GM21529 (cell line): ENCODE measurements around the gene BCAN.
A peak's percentile ranks its signal among the peaks of the same experiment; 100 is the strongest.
"Not testable (repeated sequence)": the region's sequence is repeated elsewhere in the genome, so short reads cannot be mapped to it uniquely, and the experiment has no call there.

ENCODE experiments used
- ATAC-seq: cut with Tn5 transposase; IDR thresholded peaks from one replicate; pipeline ENCODE4 v1.9.1; 2021; ENCODE audit not compliant: unreplicated experiment

The BCAN gene, protein sequence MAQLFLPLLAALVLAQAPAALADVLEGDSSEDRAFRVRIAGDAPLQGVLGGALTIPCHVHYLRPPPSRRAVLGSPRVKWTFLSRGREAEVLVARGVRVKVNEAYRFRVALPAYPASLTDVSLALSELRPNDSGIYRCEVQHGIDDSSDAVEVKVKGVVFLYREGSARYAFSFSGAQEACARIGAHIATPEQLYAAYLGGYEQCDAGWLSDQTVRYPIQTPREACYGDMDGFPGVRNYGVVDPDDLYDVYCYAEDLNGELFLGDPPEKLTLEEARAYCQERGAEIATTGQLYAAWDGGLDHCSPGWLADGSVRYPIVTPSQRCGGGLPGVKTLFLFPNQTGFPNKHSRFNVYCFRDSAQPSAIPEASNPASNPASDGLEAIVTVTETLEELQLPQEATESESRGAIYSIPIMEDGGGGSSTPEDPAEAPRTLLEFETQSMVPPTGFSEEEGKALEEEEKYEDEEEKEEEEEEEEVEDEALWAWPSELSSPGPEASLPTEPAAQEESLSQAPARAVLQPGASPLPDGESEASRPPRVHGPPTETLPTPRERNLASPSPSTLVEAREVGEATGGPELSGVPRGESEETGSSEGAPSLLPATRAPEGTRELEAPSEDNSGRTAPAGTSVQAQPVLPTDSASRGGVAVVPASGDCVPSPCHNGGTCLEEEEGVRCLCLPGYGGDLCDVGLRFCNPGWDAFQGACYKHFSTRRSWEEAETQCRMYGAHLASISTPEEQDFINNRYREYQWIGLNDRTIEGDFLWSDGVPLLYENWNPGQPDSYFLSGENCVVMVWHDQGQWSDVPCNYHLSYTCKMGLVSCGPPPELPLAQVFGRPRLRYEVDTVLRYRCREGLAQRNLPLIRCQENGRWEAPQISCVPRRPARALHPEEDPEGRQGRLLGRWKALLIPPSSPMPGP

DNA sequence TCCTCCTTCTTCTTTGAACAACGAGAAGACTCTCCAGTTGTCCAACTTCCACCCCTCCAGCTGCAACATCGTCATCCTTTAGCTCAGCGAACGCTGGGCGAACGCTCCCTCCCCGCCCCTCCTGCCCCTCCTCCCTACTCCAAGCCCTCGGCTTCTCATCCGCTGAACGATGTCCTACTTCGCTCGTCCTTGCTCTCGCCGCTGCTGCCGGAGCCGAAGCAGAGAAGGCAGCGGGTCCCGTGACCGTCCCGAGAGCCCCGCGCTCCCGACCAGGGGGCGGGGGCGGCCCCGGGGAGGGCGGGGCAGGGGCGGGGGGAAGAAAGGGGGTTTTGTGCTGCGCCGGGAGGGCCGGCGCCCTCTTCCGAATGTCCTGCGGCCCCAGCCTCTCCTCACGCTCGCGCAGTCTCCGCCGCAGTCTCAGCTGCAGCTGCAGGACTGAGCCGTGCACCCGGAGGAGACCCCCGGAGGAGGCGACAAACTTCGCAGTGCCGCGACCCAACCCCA, at the start of gene BCAN:
TSS of gene BCAN (plus strand) at position 357 of the 504 bp plus-strand sequence. CDS start 3,938 bp downstream, outside the sequence.
- ATAC-seq: no peak

DNA sequence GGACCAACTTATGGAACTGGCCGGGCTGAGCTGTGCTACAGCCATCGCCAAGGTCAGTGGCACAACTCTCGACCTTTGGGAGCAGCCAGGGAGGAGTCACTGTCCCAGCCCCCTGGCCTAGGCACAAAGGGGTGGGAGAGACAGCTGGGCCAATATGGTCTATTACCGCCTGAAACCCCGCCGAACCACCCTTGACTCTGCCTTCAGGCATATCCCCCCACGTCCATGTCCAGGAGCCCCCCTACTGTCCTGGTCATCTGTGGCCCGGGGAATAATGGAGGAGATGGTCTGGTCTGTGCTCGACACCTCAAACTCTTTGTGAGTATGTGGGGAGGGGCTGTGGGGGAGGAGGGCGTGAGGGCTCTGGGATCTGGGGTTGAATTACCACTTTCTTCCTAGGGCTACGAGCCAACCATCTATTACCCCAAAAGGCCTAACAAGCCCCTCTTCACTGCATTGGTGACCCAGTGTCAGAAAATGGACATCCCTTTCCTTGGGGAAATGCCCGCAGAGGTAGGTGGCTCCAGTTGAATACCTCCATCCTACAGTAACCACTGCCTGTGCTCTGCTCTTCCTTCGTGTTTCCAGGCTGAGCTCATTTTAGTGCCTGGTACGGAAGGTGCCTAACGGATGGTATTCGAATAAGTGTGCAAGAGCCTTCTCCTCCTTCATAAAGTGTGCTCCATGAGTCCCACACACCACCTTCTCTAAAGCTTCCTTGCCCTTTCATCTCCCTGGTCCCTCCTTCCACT, 49.6 kb upstream of the BCAN start:
- ATAC-seq: no peak

DNA sequence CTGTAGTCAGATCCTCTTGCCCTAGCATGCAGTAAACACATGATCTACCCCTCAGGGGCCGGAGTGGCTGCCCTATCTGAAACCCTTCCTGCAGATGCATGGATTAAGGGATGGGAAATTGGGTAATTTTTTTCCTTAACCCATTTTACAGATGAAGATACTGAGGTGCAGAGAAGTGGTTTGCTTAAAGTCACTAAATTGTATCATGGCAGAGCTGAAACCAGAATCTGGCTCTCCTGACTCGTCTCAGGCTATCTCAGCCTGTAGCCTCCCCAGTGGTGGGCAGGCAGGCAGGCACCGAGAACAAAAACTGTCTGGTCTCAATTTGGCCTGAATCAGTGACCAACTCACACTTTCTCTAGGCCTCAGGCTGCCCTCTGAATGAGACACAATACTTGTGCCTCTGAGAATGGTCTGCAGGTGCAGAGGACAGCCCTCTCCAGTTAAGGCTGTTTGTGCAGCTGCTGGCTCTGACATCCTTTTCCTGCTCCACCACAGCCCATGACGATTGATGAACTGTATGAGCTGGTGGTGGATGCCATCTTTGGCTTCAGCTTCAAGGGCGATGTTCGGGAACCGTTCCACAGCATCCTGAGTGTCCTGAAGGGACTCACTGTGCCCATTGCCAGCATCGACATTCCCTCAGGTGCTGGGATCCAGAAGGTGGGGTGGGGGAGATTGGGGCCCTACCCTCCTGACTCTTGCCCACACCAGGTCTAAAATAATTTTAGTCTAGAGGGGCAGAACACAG, 48.8 kb upstream of the BCAN start:
- ATAC-seq: no peak

DNA sequence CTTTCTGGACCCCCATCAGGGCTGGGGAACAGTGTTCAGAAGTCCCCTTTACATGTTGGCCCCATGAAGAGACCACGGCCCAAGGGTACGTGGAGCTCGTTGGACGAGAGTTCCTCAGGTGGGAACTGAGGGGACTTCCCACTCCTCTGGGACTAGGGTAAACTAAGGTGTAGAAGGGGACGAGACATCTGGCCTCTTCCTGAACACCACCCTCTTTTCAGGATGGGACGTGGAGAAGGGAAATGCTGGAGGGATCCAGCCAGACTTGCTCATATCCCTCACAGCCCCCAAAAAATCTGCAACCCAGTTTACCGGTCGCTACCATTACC, 48.3 kb upstream of the BCAN start:
- no peak for ATAC-seq

DNA sequence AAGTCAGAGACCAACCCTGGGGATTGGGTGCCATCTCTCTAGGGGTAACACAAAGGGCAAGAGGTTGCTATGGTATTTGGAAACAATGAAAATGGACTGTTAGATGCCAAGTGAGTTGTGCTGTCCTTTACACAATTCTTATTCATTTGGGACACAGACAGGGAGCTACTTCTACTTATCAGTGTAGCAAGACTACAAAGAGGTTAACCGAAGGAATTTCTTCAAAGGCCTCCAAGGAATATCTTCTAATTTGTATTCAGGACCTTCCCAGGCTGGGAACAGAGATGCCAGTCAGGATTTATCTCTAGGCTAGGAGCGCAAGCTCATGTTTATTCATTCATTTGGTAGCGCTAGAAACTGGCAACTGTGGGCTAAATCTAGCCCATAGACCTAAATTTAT, 47.7 kb upstream of the BCAN start:
- ATAC-seq: no peak

DNA sequence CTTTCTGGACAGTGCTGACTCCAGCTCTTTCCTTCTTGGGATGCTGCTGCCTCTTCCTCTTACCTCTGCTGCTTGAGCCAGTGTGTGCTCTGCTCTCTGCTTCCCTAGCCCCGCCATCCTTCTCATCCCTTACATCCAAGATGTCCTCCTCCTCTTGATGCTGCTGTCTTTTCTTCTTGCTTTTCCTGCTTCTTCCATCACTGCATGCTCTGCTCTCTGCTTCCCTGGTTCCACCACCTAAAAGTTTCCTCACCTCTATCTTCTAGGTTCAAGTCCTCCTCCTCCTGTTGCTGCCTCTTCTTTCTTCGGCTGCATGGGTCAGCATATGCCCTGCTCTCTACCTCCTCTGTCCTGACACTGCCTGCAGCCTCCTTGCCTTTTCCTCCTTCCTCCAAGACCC, 46.9 kb upstream of the BCAN start:
- ATAC-seq: no peak

DNA sequence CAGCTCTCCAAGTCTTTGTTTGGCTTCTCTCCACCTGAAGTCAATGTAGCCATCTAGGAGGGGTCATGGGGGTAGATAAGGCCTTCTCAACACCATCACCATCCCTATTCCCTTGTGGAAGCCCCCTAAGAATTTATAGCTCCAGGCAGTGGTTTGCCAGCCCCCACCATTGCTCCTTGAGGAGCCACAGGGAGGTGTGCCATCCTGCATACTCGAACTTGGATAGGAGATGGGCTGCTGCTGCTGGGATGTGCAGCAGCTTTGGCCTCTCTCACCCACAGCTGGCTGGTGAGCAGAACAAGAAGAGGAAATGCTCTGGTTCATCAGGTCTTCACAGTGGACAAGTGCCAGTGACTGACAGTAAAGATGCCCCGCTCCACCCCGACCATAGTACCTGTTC, 45.5 kb upstream of the BCAN start:
- ATAC-seq: no peak

DNA sequence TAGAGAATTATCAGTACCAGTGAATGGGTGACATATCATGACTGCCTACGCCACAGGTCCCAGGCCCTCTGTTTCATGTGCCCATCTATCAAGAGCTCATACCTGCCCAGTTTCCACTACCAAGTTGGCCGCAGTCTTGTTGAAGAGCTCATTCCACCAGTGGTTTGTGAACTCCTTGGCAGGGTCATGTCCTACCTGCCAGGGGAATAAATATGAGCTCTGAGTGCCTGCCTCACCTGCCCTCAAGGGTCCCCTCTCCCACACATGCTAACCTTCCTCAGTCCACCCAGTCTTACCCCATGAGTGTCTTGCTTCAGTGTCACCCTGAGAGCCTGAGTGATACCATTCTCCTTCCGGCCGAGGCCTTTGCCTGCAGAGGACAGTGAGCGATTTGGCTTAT, 43.8 kb upstream of the BCAN start:
- no peak for ATAC-seq

DNA sequence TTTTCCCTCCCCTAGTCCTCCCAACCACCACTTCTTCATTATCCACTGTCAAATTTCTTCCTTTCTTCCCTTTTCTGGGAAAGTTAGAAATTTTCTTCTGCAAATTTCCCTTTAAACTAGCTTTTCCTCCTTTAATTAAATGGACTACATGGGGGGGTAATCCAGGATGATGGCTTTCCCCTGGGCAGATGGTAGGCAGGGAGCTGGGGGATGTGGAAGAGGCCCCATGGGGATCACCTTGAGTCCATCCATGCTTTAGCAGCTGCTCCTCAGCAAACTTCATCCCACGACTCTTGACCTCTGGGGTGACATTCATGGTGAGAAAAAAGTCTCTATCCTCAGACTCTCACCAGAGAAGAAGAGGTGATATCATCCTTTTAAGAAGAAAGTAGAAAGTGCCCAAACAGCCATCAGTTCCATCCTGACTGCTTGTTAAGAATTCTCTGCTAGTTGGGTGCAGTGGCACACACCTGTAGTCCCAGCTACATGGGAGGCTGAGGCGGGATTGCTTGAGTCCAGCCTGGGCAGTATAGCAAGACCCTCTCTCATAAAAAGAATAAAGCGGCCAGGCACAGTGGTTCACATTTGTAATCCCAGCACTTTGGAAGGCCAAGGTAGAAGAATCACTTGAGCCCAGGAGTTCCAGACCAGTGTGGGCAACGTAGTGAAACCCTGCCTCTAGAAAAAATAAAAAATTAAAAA, 43.0 kb upstream of the BCAN start:
- no peak for ATAC-seq

DNA sequence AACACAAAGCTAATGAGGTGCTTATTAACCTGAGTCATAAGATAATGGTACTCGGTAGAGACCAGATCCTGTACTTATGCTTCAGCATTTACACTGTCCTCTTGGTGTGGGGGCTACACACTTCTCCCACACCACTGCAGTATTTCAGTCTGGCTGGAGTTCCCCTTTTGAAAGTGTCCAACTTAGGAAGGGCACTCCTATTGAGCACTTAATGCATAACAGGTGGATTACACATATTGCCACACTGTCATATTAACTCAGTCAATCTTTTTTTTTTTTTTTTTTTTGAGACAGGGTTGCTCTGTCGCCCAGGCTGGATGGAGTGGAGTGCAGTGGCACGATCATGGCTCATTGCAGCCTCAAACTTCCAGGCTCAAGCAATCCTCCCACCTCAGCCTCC, 42.1 kb upstream of the BCAN start:
- ATAC-seq: no peak

DNA sequence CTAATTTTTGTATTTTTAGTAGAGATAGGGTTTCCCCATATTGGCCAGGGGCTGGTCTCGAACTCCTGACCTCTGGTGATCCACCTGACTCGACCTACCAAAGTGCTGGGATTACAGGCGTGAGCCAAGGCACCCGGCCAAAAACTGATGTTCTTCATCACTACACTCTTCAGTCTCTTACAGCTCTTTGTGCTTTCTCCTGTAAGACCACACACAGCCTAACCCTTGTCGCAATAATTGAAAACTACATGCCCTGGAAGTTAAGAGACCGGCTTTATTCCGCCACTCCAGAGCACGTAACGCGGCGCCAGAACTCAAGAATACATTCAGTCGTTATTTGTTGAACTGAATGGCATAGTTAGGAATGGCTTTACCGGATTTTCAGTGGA, 41.2 kb upstream of the BCAN start:
- no peak for ATAC-seq

DNA sequence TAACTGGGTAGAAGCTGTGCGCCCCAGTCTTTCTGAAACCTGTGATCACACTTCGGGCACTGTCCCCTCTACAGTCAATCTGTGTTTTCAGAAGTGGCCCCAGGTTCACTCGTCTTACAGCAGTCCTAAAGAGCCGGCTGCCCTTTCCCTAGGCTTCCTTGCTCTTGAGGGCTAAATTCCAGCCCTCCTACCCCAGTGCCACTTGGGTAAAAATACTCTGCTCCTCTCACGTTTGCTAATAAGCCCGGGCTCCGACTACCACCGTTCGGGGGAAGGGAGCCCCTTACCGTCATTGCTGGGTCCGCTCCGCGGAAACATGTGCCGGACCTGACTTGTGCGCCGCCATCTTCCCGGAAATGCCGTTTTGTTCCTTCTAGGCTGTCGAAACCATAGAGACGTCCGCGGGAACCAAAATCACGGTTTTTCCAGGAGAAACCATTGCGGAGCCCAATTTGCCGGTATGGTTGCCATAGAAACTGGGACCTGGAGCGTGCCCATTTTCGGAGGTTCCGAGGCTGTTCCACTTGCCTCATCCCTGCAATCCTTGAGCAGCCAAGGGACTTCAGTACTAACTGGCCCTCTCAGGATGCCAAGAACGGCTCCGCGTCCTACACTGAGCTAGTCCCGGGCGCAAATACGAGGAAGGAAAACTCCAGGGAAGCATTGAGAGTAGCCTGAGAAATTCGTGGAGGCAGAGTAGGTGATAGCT, 40.6 kb upstream of the BCAN start, which contains the start of gene GPATCH4:
TSS of gene GPATCH4 (minus strand) at position 358 of the 709 bp plus-strand sequence.
- ATAC-seq: peak; percentile 74

DNA sequence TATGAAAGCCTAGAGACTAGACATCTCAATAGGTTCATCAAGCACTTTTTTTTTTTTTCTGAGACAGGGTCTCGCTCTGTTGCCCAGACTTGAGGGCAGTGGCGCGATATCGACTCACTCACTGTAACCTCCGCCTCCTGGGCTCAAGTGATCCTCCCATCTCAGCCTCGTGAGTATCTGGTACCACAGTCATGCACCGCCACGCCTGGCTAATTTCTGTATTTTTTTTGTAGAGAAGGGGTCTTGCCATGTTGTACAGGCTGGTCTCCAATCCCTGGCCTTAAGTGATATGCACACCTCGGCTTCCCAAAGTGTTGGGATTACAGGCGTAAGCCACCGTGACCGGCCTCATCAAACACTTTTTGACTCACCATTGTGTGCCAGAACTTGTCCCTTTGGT, 40.0 kb upstream of the BCAN start:
- ATAC-seq: no peak

DNA sequence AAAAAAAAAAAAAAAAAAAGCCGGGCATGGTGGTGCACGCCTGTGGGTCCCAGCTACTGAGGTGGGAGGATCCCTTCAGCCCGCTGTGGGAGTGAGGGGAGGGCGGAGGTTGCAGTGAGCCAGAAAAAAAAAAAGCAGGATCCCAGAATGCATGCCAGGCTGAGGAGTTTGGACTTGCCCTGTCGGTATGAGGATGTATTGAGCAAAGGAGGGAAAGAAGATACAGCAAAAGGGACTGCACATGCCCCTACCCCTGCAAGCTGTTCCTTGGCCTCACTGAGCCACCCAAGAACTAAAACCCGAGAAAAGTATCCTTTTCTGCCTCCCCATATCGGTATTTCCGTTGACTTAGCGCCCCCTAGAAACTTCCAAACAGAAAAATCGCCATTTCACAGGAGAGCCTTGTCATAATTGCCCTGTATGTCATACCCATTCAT, 39.3 kb upstream of the BCAN start:
- ATAC-seq: no peak

DNA sequence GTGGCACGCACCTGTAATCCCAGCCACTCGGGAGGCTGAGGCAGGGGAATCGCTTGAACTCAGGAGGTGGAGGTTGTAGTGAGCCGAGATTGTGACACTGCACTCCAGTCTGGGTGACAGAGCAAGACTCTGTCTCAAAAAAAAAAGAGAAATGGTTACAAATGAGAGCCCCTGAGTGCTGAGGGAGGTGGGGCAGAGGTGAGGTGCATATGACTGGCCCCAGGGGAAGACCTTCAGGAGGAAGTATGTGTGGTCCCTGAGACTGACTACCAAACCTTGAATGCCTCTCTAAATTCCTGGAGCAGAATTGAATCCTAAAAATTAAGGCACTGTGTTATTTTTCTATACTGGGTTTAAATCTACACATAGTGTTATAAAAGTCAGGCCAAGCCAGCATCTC, 34.6 kb upstream of the BCAN start:
- not testable (repeated sequence) for ATAC-seq

DNA sequence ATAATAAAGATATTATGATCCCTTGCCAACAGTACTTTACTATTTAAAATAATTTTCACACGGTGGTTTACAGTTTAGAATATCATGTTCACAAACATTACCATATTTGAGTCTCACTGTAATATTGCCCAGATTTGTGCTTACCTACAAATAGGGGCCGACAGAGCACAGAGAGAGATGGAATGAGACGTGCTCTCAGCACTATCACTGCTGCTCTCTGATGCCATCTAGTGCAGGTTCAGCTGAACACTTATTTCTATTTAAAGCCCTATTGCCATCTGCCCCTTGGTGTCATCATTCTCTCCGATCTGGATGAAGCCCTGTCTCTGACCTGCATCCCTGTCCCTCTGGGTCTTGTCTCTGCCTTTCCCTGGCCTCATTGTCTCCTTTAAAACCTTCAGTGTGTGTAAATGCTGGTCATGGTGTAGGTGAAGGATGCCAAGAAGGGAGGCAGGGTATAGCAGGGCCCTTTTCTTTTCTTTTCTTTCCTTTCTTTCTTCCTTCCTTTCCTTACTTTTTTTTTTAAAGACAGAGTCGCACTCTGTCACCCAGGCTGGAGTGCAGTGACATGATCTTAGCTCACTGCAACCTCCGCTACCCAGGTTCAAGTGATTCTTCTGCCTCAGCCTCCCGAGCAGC, 33.8 kb upstream of the BCAN start:
- peak; percentile 75 for ATAC-seq

DNA sequence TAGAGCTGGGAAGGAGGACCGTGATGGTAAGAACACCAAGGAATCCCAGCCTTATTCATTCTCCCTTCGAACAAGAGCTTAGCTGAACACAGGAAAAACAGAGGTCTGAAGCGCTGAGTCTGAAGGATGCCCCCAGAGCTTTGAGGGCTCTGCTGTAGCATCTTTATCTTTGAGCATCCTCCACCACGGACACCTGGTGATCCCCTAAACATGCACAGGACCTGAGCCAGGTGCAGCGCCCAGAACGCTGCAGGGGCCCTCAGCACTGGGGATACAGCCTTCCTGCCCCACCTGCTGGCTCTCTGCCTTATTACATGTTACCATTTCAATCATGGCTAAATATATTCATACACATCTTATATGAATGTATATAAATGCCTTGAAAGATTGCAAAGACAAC, 32.9 kb upstream of the BCAN start:
- ATAC-seq: peak; percentile 72

DNA sequence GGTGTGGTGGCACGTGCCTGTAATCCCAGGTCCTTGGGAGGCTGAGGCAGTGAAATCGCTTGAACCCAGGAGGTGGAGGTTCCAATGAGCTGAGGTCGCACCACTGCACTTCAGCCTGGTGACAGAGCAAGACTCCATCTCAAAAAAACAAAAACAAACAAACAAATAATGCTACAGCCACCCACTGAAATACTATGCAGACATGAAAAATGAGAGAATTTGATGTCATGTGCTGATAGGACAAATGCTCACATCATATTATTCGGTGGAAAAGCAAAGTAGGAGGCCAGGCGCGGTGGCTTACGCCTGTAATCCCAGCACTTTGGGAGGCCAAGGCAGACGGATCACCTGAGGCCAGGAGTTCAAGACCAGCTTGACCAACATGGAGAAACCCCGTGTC, 31.8 kb upstream of the BCAN start:
- ATAC-seq: not testable (repeated sequence)

DNA sequence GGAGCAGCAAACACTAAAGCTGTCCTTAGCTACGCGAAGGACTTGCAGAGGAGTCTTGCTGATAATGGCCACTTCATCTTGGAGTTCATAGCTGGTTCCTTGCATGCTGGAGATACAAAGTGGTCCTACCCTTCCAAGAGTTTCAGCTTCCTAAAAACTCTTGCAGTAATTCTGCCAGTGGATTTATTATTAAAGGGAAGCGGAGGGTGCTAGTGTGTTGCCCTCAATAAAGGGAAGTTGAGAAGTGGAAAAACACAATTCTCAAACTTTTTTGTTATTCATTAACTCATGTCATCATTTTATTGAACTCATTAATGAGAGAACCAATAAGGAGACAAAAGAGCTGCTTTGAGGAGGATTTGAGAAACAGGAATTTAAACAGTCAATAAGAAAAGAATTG, 29.3 kb upstream of the BCAN start:
- no peak for ATAC-seq
